Suprapubic skin (tissue), 4 donors: ENCODE measurements around the gene PARD3B.

Experiments used
- EP300 ChIP-seq: sonication (generic); formaldehyde crosslinking; IDR thresholded peaks from one replicate; pipeline ENCODE4 v1.6.1; 2017; ENCODE audit warnings: antibody characterized with exemption
- POLR2A ChIP-seq, 2 donors: fragments of 450-650 bp; IDR thresholded peaks; one replicate each; pipeline ENCODE4 v1.6.1; 2017; ENCODE audit warnings: antibody characterized with exemption in 2 of 2, mild to moderate bottlenecking in 2 of 2, moderate library complexity in 2 of 2
- POLR2AphosphoS5 ChIP-seq, 3 donors: sonication (generic); formaldehyde crosslinking; IDR thresholded peaks; one replicate each; pipeline ENCODE4 v1.6.1; 2017; ENCODE audit warnings: antibody characterized with exemption in 3 of 3
- TF ChIP-seq, protein P1 (sequence below), 2 donors: fragments of 200-600 bp in 1 of 2; fragments of 450-650 bp in 1 of 2; sonication (generic) in 1 of 2; IDR thresholded peaks; one replicate each; pipeline ENCODE4 v1.5.1; 2016 to 2019; ENCODE audit warnings: antibody characterized with exemption in 2 of 2, mild to moderate bottlenecking in 1 of 2, moderate library complexity in 1 of 2

DNA sequence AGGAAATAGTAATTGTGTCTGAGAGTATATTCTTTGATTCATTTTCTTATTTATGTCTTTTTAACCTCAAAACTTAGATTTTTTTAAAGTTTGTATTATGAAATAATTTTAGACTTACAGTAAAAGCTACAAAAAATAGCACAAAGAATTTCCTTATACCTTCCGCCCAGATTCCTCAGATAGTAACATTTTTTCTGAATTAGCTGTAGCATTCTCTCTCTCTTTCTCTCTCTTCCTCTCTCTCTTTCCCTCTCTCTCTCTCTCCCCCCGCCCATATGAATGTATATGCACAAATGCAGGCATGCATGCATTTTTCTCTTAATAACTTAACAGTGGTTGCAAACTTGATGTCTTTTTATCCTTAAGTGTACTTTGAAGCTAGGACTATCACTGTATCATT lies 776.0 kb downstream of the PARD3B start:
- TF ChIP-seq POLR2A (IDR thresholded peaks at IDR 0.05) (no peak), POLR2AphosphoS5 (IDR thresholded peaks at IDR 0.05) (no peak), EP300 (no peak)
- TF ChIP-seq, protein P1, sequence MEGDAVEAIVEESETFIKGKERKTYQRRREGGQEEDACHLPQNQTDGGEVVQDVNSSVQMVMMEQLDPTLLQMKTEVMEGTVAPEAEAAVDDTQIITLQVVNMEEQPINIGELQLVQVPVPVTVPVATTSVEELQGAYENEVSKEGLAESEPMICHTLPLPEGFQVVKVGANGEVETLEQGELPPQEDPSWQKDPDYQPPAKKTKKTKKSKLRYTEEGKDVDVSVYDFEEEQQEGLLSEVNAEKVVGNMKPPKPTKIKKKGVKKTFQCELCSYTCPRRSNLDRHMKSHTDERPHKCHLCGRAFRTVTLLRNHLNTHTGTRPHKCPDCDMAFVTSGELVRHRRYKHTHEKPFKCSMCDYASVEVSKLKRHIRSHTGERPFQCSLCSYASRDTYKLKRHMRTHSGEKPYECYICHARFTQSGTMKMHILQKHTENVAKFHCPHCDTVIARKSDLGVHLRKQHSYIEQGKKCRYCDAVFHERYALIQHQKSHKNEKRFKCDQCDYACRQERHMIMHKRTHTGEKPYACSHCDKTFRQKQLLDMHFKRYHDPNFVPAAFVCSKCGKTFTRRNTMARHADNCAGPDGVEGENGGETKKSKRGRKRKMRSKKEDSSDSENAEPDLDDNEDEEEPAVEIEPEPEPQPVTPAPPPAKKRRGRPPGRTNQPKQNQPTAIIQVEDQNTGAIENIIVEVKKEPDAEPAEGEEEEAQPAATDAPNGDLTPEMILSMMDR (IDR thresholded peaks at IDR 0.05) = no peak
